ENCODE measurements around the gene NUP210L. TPM values are rescaled to one million over a fixed set of nuclear protein-coding genes. Genes with fewer than 3 reads are reported as not detected.

The NUP210L gene
- total and polyA plus RNA-seq, 2 of the 13 experiments (the other 11 are each of a cell fraction or from before 2014, with no cell fraction given), result not detected

- TF ChIP-seq SNRNP70 (IDR thresholded peaks at IDR 0.05; ENCODE audit: low read depth, low read length), result no peak
- 0 out of 2 replicates have a peak, but pooled peaks have one; percentile 12 for TF ChIP-seq HNF1B (CRISPR knock-in tag; IDR thresholded peaks at IDR 0.05)
- peak; percentile 16; the same call in 1 of the 2 replicates for TF ChIP-seq TARDBP (CRISPR knock-in tag; IDR thresholded peaks at IDR 0.05)
- no peak for TF ChIP-seq ATF4 (CRISPR knock-in tag; IDR thresholded peaks at IDR 0.05)
- TF ChIP-seq ZNF687 (CRISPR knock-in tag; IDR thresholded peaks at IDR 0.05), result peak; percentile 50
- no peak; the same call in 1 of the 2 replicates for TF ChIP-seq ZNF546 (CRISPR knock-in tag; conservative IDR thresholded peaks at IDR 0.05)
- TF ChIP-seq PRDM15 (CRISPR knock-in tag; IDR thresholded peaks at IDR 0.05), result no peak
- no peak for TF ChIP-seq NCOA2 (CRISPR knock-in tag; IDR thresholded peaks at IDR 0.05)
- TF ChIP-seq KDM3A (CRISPR knock-in tag; IDR thresholded peaks at IDR 0.05; ENCODE audit: low read depth), result no peak
- no peak for TF ChIP-seq ZNF331 (CRISPR knock-in tag; IDR thresholded peaks at IDR 0.05)
- no peak for TF ChIP-seq NFIC (IDR thresholded peaks at IDR 0.05; ENCODE audit: low read length)
- no peak for TF ChIP-seq ZNF512B (CRISPR knock-in tag; IDR thresholded peaks at IDR 0.05; ENCODE audit: borderline replicate concordance)
- TF ChIP-seq THAP11 (CRISPR knock-in tag; IDR thresholded peaks at IDR 0.05), result 0 out of 2 replicates have a peak, but pooled peaks have one; percentile 14
- no peak for TF ChIP-seq SMAD1 (CRISPR knock-in tag; IDR thresholded peaks at IDR 0.05; ENCODE audit: borderline replicate concordance, low read depth)
- TF ChIP-seq ZNF713 (CRISPR knock-in tag; IDR thresholded peaks at IDR 0.05), result no peak
These were observed 168.7 kb downstream of the NUP210L start, which contains the start of gene RAB13 (continued) for GRCh38 chr1:153985941-153986761.

All from HepG2 (cell line).